ENCODE measurements around the gene CST5. TPM values are rescaled to one million over a fixed set of nuclear protein-coding genes. Genes with fewer than 3 reads are reported as not detected.

CST5 gene
- total and polyA plus RNA-seq, 11 donors, result not detected

DNA sequence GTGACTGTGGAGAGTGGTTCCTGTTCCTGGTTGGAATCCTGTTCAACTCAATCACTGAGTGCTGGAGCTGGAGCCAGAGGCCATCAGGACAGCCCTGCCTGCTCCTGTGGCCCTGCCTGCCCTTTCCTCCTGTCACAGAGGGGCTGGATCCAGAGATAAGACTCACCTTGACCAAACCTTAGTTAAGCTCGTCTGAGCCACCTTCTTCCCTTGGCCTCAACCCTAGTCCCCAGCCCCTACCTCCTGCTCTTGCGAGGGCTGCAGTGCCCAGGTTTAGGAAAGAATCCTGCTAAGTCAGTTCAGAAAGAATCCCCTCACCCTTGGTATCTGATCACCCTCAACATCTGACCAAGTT lies 47.0 kb upstream of the CST5 start:
- intact Hi-C loops (cut with DNase I), result no loop called here
- Histone ChIP-seq H3K4me1 (no peaks in the 10 kb centered on the region), H3K4me3 (no peak overlapping the region), H3K27ac (no peak overlapping the region), H3K36me3 (no peaks in the 10 kb centered on the region), H3K27me3 (peaks cover 0 to 12% (median 0%) of the 10 kb centered on the region in 9 donors), H3K9me3 (no peaks in the 10 kb centered on the region)
- TF ChIP-seq, protein P1, sequence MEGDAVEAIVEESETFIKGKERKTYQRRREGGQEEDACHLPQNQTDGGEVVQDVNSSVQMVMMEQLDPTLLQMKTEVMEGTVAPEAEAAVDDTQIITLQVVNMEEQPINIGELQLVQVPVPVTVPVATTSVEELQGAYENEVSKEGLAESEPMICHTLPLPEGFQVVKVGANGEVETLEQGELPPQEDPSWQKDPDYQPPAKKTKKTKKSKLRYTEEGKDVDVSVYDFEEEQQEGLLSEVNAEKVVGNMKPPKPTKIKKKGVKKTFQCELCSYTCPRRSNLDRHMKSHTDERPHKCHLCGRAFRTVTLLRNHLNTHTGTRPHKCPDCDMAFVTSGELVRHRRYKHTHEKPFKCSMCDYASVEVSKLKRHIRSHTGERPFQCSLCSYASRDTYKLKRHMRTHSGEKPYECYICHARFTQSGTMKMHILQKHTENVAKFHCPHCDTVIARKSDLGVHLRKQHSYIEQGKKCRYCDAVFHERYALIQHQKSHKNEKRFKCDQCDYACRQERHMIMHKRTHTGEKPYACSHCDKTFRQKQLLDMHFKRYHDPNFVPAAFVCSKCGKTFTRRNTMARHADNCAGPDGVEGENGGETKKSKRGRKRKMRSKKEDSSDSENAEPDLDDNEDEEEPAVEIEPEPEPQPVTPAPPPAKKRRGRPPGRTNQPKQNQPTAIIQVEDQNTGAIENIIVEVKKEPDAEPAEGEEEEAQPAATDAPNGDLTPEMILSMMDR (IDR thresholded peaks at IDR 0.05), result no peak
- TF ChIP-seq POLR2A (IDR thresholded peaks at IDR 0.05), result no peak
- DNase-seq (no peak), ATAC-seq (no peak)
- 64 to 85% (median 67%) methylated on average over 2 of the region's 2 CpGs for WGBS, 4 donors

DNA sequence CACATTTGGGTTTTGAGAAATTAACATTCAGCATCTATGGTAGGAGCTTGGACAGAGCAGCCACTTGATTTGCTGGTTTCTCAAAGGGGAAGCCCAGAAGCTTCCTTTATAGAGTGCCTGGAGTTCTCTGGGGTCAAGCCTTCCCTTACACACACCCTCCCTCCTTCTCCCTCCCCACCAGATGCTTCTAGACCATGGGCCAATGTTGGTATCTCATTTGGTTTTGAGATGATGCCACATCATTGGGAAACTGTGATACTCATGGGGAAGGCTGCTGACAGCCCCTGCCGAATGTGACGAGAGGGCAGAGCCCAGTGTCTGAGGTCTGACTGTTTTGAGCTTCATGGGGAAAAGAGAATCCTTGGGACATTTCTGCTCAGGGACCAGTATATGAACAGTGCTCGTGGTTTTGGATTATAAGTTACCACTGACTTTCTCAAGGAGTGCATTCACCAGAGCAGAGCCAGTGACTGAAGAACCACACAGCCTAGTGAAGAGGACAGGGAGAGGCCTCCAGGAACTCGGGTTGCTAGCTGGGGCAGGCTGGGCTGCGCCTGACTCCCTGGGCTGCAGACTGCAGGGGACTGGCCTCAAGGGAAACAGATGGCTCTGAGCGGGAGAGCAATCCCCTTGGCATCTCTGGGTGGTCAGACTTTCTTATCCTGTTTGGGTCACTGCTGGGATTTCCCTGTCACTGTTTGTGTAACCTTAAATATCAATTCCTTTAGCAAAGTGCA lies 46.4 kb upstream of the CST5 start:
- Histone ChIP-seq H3K4me3 (no peak overlapping the region), H3K9me3 (no peaks in the 10 kb centered on the region), H3K27me3 (peaks cover 0 to 12% (median 0%) of the 10 kb centered on the region in 9 donors), H3K36me3 (no peaks in the 10 kb centered on the region), H3K4me1 (peaks cover 0 to 4% (median 0%) of the 10 kb centered on the region in 12 donors), H3K27ac (no peak overlapping the region)
- intact Hi-C loops (cut with DNase I), result no loop called here
- TF ChIP-seq POLR2A (IDR thresholded peaks at IDR 0.05), result no peak
- TF ChIP-seq, protein P1 (IDR thresholded peaks at IDR 0.05), result no peak
- no peak for DNase-seq
- WGBS, 4 donors, result 70 to 90% (median 72%) methylated on average over 6 of the region's 6 CpGs
- no peak for ATAC-seq

DNA sequence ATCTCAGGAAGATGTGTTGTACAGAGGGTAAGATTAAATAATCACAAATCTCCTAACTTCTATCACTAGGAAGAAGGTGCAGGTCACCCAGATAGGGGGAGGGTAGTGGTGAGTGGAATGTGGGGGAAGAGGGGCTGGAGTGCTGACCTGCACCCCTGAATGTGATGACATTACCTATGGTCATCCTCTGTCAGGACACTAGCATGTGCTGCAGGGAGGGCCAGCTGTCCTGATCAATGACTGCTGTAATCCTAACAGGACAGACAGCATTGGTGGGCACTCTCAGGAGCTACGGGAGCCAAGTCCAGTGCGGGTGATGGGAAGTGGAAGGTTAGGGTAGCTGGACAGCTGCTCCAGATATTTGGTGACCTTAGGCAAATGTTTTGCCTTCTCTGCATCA lies 45.2 kb upstream of the CST5 start:
- Histone ChIP-seq H3K27me3 (peaks cover 0 to 12% (median 0%) of the 10 kb centered on the region in 9 donors), H3K9me3 (no peaks in the 10 kb centered on the region), H3K27ac (no peak overlapping the region), H3K4me3 (no peak overlapping the region), H3K4me1 (peaks cover 0 to 14% (median 0%) of the 10 kb centered on the region in 12 donors), H3K36me3 (no peaks in the 10 kb centered on the region)
- DNase-seq (no peak), ATAC-seq (no peak)
- TF ChIP-seq, protein P1 (IDR thresholded peaks at IDR 0.05), result no peak
- TF ChIP-seq POLR2A (IDR thresholded peaks at IDR 0.05), result no peak
- 67 to 87% (median 74%) methylated on average over 2 of the region's 2 CpGs for WGBS, 4 donors
- intact Hi-C loops (cut with DNase I), result loop anchor here in 1 of 10 donors (5.0 kb wide), 1 partner anchor 52 kb away; no protein-coding TSS in a partner anchor

DNA sequence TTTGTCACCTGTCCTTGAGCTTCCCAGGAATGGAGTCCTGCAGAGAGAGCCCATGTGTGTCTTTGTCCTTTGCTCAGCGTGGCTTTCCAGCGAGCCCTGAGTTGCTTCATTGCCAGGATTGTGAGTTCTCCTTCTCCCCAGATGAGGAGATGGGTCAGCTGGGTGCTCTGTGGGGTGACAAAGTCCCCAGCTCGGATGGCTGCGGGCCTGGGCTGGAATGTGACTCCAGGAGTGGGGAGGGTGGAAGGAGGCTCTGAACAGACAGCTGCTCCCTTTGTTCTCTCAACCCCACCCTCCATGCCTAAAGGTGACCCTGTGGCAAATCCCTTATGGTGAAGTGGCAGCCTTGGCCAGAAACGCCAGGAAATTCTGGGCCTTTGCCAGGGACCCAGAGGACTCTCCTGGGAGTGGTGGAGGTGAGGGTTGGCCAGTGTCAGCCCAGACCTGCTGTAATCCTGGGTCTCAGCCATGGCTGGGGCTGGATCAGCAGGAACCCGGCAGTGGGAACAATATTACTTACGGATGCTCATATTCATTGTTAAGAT lies 44.4 kb upstream of the CST5 start:
- H3K9me3 ChIP-seq, result no peaks in the 10 kb centered on the region
- peaks cover 0 to 12% (median 0%) of the 10 kb centered on the region in 9 donors for H3K27me3 ChIP-seq
- peaks cover 0 to 14% (median 0%) of the 10 kb centered on the region in 12 donors for H3K4me1 ChIP-seq
- DNase-seq, result no peak
- no peak for ATAC-seq
- H3K36me3 ChIP-seq, result no peaks in the 10 kb centered on the region
- no peak overlapping the region for H3K27ac ChIP-seq
- 65 to 71% (median 68%) methylated on average over 7 of the region's 7 CpGs for WGBS, 4 donors
- H3K4me3 ChIP-seq, result no peak overlapping the region
- no peak for TF ChIP-seq POLR2A (IDR thresholded peaks at IDR 0.05)
- TF ChIP-seq, protein P1 (IDR thresholded peaks at IDR 0.05), result no peak
- intact Hi-C loops (cut with DNase I), result loop anchor here in 1 of 10 donors (5.0 kb wide), 1 partner anchor 52 kb away; no protein-coding TSS in a partner anchor

All from heart left ventricle (tissue), 16 donors.